HG02840 (cell line): ENCODE results near the gene GSTM1.

Source experiments
- ATAC-seq: cut with Tn5 transposase; IDR thresholded peaks from one replicate; pipeline ENCODE4 v1.9.1; 2021; ENCODE audit warnings: mild to moderate bottlenecking, moderate library complexity, moderate number of reproducible peaks; ENCODE audit not compliant: unreplicated experiment, low FRiP score

GSTM1 gene

GRCh38 chr1:109725510-109725909 lies 37.9 kb downstream of the GSTM1 start:
- ATAC-seq: no peak

GRCh38 chr1:109726007-109726406 lies 38.4 kb downstream of the GSTM1 start:
- ATAC-seq: no peak

- ATAC-seq: no peak
Measured at GRCh38 chr1:109726728-109727373, 39.2 kb downstream of the GSTM1 start.

- no peak for ATAC-seq
Measured at GRCh38 chr1:109728870-109729269, 41.3 kb downstream of the GSTM1 start.

GRCh38 chr1:109730666-109731065 lies 43.0 kb downstream of the GSTM1 start:
- ATAC-seq: no peak

- no peak for ATAC-seq
Measured at GRCh38 chr1:109732390-109732881, 44.8 kb downstream of the GSTM1 start.

GRCh38 chr1:109733236-109733870 lies 45.7 kb downstream of the GSTM1 start:
- no peak for ATAC-seq

GRCh38 chr1:109739738-109740614 lies 52.4 kb downstream of the GSTM1 start:
- peak; percentile 79 for ATAC-seq

GRCh38 chr1:109740615-109741373 lies 53.2 kb downstream of the GSTM1 start, which contains the start of gene GSTM3:
Gene GSTM3, minus strand, starts transcription at chr1:109741038. Its CDS starts 751 bp downstream, at chr1:109740287.
- no peak for ATAC-seq
